Measurements from ENCODE around the gene MCAM. TPM values are rescaled to one million over a fixed set of nuclear protein-coding genes. Genes with fewer than 3 reads are reported as not detected.

Gene MCAM
- total and polyA plus RNA-seq, 2 of the 8 experiments (the other 6 are each of a cell fraction or from before 2014, with no cell fraction given), result 22.4 to 32.2 TPM

GRCh38 chr11:119267645-119268044 lies 49.3 kb downstream of the MCAM start (continued):
- TF ChIP-seq CTCF (IDR thresholded peaks at IDR 0.05; ENCODE audit: control extremely low read depth in 1 of 3, insufficient read depth in 1 of 3, low read depth in 1 of 3, low read length in 3 of 3) (no peak), BACH1 (IDR thresholded peaks at IDR 0.05; ENCODE audit: low read length) (no peak), TAF1 (IDR thresholded peaks at IDR 0.05; ENCODE audit: low read depth, low read length) (no peak), ZNF274 (IDR thresholded peaks at IDR 0.05; ENCODE audit: borderline replicate concordance, extremely low read depth, low read length) (no peak), BRCA1 (IDR thresholded peaks at IDR 0.05; ENCODE audit: low read depth, low read length) (no peak)
